BLaER1 treated with 17β-estradiol and CSF1 and Interleukin-3, amounts not matched to agents 10 nM and 100 nM (cell line): ENCODE data around the gene PFKP.

Experiments used
- H3K27ac ChIP-seq, 11 experiments: shearing (Covaris generic); formaldehyde crosslinking; 2 replicates each; pipeline ENCODE4 v1.8.1; 2022
- H3K27me3 ChIP-seq, 11 experiments: shearing (Covaris generic); formaldehyde crosslinking; 2 replicates each; pipeline ENCODE4 v1.8.1; 2022
- H3K36me3 ChIP-seq, 11 experiments: shearing (Covaris generic); formaldehyde crosslinking; 2 replicates each; pipeline ENCODE4 v1.8.1; 2022
- H3K4me1 ChIP-seq, 10 experiments: shearing (Covaris generic); formaldehyde crosslinking; 2 replicates each; pipeline ENCODE4 v1.8.1; 2022
- H3K4me2 ChIP-seq, 11 experiments: shearing (Covaris generic); formaldehyde crosslinking; 2 replicates each; pipeline ENCODE4 v1.8.1; 2022
- H3K4me3 ChIP-seq, 10 experiments: shearing (Covaris generic); formaldehyde crosslinking; 2 replicates each; pipeline ENCODE4 v1.8.1; 2022
- H3K9ac ChIP-seq, 11 experiments: shearing (Covaris generic); formaldehyde crosslinking; 2 replicates each; pipeline ENCODE4 v1.8.1; 2022
- H3K9me3 ChIP-seq, 11 experiments: shearing (Covaris generic); formaldehyde crosslinking; replicated peaks in 1 of 11; 2 replicates each; pipeline ENCODE4 v1.8.1; 2022
- H4K20me1 ChIP-seq, 11 experiments: shearing (Covaris generic); formaldehyde crosslinking; 2 replicates each; pipeline ENCODE4 v1.8.1; 2022
- Cebpa-rat ChIP-seq, 11 experiments: shearing (Covaris generic); IDR thresholded peaks; 2 replicates each; pipeline ENCODE4 v1.8.1; 2022

The PFKP gene

DNA sequence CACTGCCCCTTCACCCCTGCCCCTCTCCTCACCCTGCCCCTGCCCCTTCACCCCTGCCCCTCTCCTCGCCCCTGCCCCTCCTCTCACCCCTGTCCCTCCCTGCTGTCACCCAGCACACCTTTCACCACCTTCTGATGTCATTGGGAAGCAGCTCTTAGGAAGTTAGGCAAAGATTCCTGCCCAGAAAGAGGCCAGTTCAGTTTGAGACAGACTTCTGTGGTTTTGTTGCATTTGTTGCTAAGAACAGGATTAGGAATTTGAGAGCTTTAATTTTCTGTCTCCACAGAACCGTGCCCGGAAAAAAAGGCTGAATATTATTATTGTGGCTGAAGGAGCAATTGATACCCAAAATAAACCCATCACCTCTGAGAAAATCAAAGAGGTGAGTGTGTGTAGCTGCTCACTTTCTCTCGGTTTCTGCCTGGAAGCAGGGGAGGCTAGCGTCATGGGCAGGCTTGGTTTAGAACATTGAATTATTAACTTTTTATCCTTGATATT is 39.6 kb downstream of the PFKP start:
- Histone ChIP-seq H3K27me3 (no peaks in the 10 kb centered on the region), H3K9ac (no peak overlapping the region), H3K27ac (no peak overlapping the region), H3K36me3 (peaks cover 87 to 94% (median 90%) of the 10 kb centered on the region in 11 experiments), H3K4me3 (no peak overlapping the region), H3K4me2 (no peak overlapping the region), H3K4me1 (peaks cover 0 to 26% (median 20%) of the 10 kb centered on the region in 10 experiments; a peak in 15 of 20 replicates), H4K20me1 (peaks cover 0 to 84% (median 66%) of the 10 kb centered on the region in 11 experiments; a peak in 20 of 22 replicates), H3K9me3 (no peaks in the 10 kb centered on the region)
- TF ChIP-seq Cebpa-rat (IDR thresholded peaks at IDR 0.05), result no peak

DNA sequence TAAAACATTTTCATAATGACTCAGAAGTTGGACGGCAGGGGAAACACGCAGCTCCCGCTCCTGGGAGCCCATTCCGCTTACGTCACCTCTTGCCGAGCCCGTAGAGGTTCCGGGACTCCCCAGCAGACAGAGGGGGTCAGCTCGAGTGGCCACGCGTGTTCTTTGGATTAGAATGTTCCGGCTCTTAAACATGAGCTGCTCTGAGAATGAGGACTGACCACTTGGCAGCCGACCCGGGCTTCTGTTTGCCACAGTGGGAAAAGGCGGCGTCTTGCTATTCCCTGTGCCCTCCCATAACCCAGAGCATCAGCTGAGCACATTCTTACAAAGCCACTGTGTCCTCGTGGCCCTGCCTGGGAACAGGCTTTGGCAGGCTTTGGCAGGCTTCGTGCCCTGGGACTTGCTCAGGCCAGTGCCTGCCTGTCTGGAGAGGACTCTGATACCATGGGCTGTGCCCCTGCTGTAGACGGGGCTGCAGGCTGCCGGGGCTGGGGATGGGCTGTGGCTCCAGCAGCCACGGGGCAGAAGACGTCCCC is 40.1 kb downstream of the PFKP start:
- Histone ChIP-seq H3K4me3 (no peak overlapping the region), H3K9ac (no peak overlapping the region), H3K9me3 (no peaks in the 10 kb centered on the region), H3K27me3 (no peaks in the 10 kb centered on the region), H3K4me2 (no peak overlapping the region), H4K20me1 (peaks cover 0 to 88% (median 69%) of the 10 kb centered on the region in 11 experiments; a peak in 20 of 22 replicates), H3K27ac (no peak overlapping the region), H3K4me1 (peaks cover 0 to 30% (median 20%) of the 10 kb centered on the region in 10 experiments; a peak in 15 of 20 replicates), H3K36me3 (peaks cover 88 to 94% (median 92%) of the 10 kb centered on the region in 11 experiments)
- TF ChIP-seq Cebpa-rat (IDR thresholded peaks at IDR 0.05), result no peak

DNA sequence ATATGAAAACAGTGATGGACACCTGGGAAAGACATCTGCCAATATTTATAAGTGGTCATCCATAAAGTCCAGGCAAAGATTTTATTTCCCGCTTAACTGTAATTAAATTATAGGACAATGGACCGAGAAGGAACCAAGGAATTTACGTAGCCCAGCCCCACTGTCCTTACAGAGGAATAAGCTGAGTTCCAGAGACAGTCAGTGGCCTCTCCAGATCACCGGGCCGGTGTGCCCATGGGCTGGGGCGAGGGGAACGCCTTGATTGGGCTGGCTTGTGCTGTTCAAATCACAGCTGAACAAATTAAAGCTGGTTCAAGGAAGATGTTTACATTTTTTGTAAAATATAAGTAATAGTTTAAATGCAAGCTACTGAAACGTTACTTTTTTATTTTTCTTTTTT is 40.7 kb downstream of the PFKP start:
- no peak overlapping the region for H3K4me3 ChIP-seq
- H3K27ac ChIP-seq, result no peak overlapping the region
- H3K4me2 ChIP-seq, result no peak overlapping the region
- H3K9ac ChIP-seq, result no peak overlapping the region
- TF ChIP-seq Cebpa-rat (IDR thresholded peaks at IDR 0.05), result no peak
- H4K20me1 ChIP-seq, result peaks cover 0 to 86% (median 64%) of the 10 kb centered on the region in 11 experiments; a peak in 20 of 22 replicates
- H3K27me3 ChIP-seq, result no peaks in the 10 kb centered on the region
- H3K36me3 ChIP-seq, result peaks cover 88 to 94% (median 92%) of the 10 kb centered on the region in 11 experiments
- peaks cover 0 to 30% (median 20%) of the 10 kb centered on the region in 10 experiments; a peak in 15 of 20 replicates for H3K4me1 ChIP-seq
- no peaks in the 10 kb centered on the region for H3K9me3 ChIP-seq

GRCh38 chr10:3108575-3109105 is 41.3 kb downstream of the PFKP start:
- Histone ChIP-seq H3K9ac (no peak overlapping the region), H3K36me3 (peaks cover 88 to 94% (median 92%) of the 10 kb centered on the region in 11 experiments)
- no peak for TF ChIP-seq Cebpa-rat (IDR thresholded peaks at IDR 0.05)

DNA sequence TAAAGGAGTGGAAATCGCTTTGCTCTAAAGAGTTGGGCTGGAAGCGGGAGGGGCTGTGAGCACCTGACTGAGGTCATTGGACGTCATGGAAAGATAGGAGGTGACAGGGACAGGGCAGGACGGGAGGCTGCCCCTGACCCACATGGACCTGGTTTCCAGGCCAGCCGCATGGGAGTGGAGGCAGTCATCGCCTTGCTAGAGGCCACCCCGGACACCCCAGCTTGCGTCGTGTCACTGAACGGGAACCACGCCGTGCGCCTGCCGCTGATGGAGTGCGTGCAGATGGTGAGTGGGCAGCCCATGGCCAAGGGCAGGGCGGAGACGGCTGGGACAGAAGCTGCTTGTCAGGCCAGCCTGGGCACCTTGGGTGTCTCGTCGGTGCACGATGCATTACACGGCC is 41.8 kb downstream of the PFKP start:
- Histone ChIP-seq H3K4me1 (peaks cover 0 to 30% (median 20%) of the 10 kb centered on the region in 10 experiments; a peak in 15 of 20 replicates), H3K36me3 (peaks cover 88 to 94% (median 92%) of the 10 kb centered on the region in 11 experiments), H4K20me1 (peaks cover 0 to 87% (median 56%) of the 10 kb centered on the region in 11 experiments; a peak in 20 of 22 replicates), H3K4me3 (no peak overlapping the region), H3K27ac (no peak overlapping the region), H3K9ac (no peak overlapping the region), H3K4me2 (no peak overlapping the region), H3K9me3 (no peaks in the 10 kb centered on the region), H3K27me3 (no peaks in the 10 kb centered on the region)
- no peak for TF ChIP-seq Cebpa-rat (IDR thresholded peaks at IDR 0.05)

More at GRCh38 chr10:3108575-3109105, 41.3 kb downstream of the PFKP start:
- Histone ChIP-seq H3K4me3 (no peak overlapping the region), H4K20me1 (peaks cover 0 to 86% (median 57%) of the 10 kb centered on the region in 11 experiments; a peak in 20 of 22 replicates), H3K27ac (no peak overlapping the region), H3K27me3 (no peaks in the 10 kb centered on the region), H3K4me1 (peaks cover 0 to 30% (median 20%) of the 10 kb centered on the region in 10 experiments; a peak in 15 of 20 replicates), H3K9me3 (no peaks in the 10 kb centered on the region), H3K4me2 (no peak overlapping the region)

DNA sequence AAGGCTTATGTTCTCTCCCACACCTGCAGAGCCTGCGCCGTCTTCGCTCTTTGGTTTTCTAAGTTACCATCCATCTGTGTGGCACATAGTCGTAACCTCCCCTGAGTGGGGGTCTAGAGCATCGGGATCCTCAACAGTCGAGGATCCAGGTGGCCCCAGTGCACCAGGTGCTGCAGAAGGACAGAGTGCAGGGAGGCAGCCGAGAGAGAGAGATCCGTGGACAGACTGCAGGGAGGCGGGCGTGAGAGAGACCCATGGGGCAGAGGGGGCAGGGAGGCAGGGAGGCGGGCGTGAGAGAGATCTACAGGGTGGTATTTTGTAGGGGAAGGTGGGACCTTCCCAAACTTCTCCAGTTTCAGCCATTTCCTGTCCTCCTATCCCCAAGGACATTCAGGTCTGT is 42.3 kb downstream of the PFKP start:
- H3K4me1 ChIP-seq, result peaks cover 0 to 30% (median 20%) of the 10 kb centered on the region in 10 experiments; a peak in 15 of 20 replicates
- peaks cover 0 to 87% (median 52%) of the 10 kb centered on the region in 11 experiments; a peak in 20 of 22 replicates for H4K20me1 ChIP-seq
- no peak for TF ChIP-seq Cebpa-rat (IDR thresholded peaks at IDR 0.05)
- H3K9me3 ChIP-seq, result no peaks in the 10 kb centered on the region
- no peak overlapping the region for H3K4me3 ChIP-seq
- H3K36me3 ChIP-seq, result peaks cover 88 to 94% (median 92%) of the 10 kb centered on the region in 11 experiments
- H3K4me2 ChIP-seq, result no peak overlapping the region
- H3K27me3 ChIP-seq, result no peaks in the 10 kb centered on the region
- no peak overlapping the region; a peak in 1 of 22 replicates for H3K27ac ChIP-seq
- no peak overlapping the region for H3K9ac ChIP-seq

DNA sequence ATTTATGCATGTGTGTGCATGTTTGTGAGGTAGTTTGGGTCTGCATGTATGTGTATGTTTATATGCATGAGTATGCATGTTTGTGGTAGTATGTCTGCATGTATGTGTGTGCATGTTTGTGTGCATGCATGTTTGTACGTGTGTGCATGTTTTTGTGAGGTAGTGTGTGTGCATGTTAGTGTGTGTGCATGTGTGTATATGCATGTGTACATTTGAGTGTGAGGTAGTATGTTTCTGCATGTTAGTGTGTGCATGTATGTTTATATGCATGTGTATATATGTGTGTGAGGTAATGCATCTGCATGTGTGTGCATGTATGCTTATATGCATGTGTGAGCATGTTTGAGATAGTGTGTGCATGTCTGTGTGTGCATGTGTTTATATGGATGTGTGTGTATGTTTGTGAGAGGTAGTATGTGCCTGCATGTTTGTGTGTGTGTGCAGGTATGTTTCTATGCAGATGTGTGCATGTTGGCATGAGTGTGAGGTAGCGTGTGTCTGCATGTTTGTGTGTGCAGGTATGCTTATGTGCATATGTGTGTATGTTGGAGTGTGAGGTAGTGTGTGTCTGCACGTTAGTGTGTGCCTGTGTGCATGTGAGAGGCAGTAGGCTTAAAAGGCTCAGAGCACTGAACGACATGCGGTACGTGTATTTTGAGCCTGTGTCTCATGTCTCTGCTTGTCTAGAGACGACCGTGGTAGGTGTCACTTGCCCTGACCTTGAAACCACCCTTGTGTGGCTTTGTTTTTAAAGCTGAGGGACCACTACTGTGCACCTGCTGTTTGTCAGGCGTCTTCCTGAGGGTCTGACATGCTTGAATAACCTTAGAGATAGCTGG is 43.7 kb downstream of the PFKP start:
- Histone ChIP-seq H3K27me3 (no peaks in the 10 kb centered on the region), H3K4me3 (no peak overlapping the region), H3K4me1 (peaks cover 0 to 30% (median 20%) of the 10 kb centered on the region in 10 experiments; a peak in 15 of 20 replicates), H3K27ac (peak overlapping the region in 6 of 11 experiments; percentile 1 to 42 (median 27); a peak in 3 of 22 replicates), H3K9ac (peak overlapping the region in 1 of 11 experiments; percentile 2; a peak in 1 of 22 replicates), H4K20me1 (peaks cover 0 to 87% (median 46%) of the 10 kb centered on the region in 11 experiments; a peak in 20 of 22 replicates), H3K4me2 (peak overlapping the region in 8 of 11 experiments; percentile 24 to 72 (median 43); a peak in 15 of 22 replicates), H3K9me3 (no peaks in the 10 kb centered on the region), H3K36me3 (peaks cover 88 to 94% (median 91%) of the 10 kb centered on the region in 11 experiments)
- TF ChIP-seq Cebpa-rat (IDR thresholded peaks at IDR 0.05), result no peak

- peaks cover 0 to 30% (median 20%) of the 10 kb centered on the region in 10 experiments; a peak in 15 of 20 replicates for H3K4me1 ChIP-seq
- H3K27ac ChIP-seq, result peak overlapping the region in 8 of 11 experiments; percentile 1 to 47 (median 33); a peak in 8 of 22 replicates
- peaks cover 0 to 90% (median 51%) of the 10 kb centered on the region in 11 experiments; a peak in 20 of 22 replicates for H4K20me1 ChIP-seq
- H3K9me3 ChIP-seq, result no peaks in the 10 kb centered on the region
- H3K4me2 ChIP-seq, result peak overlapping the region in 8 of 11 experiments; percentile 24 to 72 (median 43); a peak in 14 of 22 replicates
- H3K9ac ChIP-seq, result peak overlapping the region in 2 of 11 experiments; percentile 2 to 3; a peak in 1 of 22 replicates
- no peaks in the 10 kb centered on the region for H3K27me3 ChIP-seq
- peaks cover 94 to 99% (median 97%) of the 10 kb centered on the region in 11 experiments for H3K36me3 ChIP-seq
- no peak for TF ChIP-seq Cebpa-rat (IDR thresholded peaks at IDR 0.05)
- no peak overlapping the region for H3K4me3 ChIP-seq
These were observed 44.3 kb downstream of the PFKP start for GRCh38 chr10:3111621-3112163.
